HG03139 (cell line): ENCODE data around the gene COL15A1.
"Not testable (repeated sequence)": the region's sequence is repeated elsewhere in the genome, so short reads cannot be mapped to it uniquely, and the experiment has no call there.

Source experiments
- ATAC-seq: cut with Tn5 transposase; IDR thresholded peaks from one replicate; pipeline ENCODE4 v1.9.1; 2021; ENCODE audit not compliant: unreplicated experiment

Gene COL15A1

DNA sequence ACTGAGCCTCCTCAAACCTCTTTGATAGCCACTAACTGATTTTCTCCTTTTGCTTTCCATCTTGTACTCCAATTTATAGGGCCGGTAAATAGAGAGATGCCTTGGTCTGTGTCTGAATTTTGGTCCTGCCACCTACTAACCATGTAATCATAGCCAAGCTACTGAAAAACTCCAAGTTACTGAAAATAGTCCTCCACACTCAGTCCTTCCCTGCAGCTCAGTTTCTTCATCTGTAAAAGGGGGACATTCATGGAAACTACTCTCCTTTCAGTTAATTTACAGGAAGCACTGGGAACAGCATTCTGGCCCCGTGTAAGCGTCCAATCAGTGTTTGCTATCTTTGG, 131.2 kb downstream of the COL15A1 start:
- ATAC-seq: no peak

DNA sequence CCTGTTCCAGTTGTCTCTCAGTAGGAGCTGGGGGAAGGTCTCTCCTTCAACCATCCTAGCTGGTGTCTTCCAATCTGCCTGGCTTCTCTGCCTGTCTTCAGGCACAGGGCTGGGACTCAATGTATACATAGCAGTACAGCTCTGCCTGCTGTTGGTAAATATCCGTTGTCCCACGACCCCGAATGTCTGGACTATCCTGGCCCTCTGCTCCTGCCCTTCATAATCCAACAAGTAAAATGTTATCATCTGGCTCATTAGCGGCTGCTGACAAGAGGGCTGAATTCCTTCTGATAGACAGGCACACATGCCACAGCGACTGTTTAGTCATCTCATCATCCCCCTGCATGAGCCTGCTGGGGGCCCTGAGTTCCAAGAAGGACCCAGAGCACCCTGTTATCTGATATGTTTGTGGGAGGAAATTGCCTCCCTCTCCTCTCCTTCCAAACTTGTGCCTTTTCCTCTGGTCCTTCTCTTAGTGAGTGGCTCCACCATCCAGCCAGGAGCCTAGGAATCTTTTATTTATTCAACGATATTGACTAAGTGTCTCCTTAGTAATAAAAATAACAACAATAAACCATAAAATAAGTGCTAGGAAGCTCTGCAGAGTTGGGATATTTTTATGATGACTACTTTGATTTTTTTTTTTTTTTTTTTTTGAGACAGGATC, 131.7 kb downstream of the COL15A1 start:
- no peak for ATAC-seq

DNA sequence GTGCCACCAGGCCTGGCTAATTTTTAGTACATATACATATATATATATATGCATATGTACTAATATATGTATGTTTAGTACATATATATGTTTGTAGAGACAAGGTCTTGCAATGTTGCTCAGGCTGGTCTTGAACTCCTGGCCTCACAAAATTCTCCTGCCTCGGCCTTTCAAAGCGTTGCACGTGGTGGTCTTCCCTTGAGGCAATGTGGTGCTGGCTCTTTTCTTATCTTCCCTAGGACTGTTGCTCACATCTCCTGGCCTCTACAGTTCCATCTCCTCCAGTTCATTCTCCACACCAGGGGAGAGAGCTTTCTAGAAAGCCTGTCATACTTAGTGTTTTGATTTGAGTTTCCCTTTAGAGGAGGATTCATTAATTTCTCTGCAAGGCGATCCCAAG, 132.3 kb downstream of the COL15A1 start:
- no peak for ATAC-seq

DNA sequence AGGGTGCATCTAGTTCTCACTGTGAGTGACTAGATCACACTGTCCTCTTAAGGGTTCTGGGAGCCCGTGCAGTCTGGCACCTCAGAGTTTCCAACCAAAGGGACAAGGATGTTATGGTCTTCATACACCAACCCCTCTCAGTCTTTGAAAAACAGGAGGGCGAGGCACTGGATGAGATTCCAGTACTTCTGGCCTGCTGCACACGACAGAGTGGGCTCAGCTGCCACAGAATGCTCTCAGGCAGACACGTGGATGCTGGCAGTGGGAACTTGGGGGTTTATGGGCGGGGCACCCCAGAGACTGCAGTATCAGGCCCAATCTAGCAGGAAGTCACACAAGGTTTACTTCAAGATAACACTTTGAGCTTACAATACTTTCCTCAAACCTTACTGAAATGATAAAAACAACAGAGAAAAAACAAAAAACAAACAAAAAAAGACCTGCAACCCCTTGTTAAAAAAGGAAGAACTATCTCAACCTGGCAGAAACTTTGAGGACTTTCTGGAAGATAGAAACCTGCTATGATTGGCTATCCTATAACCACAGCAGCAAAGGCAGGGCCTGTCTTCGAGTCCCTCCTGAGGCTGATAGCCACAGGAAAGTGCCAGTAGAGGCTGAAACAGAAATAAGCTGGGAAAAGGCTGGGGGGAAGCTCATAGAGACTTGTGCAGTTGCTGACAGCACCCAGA, 132.9 kb downstream of the COL15A1 start:
- ATAC-seq: no peak

DNA sequence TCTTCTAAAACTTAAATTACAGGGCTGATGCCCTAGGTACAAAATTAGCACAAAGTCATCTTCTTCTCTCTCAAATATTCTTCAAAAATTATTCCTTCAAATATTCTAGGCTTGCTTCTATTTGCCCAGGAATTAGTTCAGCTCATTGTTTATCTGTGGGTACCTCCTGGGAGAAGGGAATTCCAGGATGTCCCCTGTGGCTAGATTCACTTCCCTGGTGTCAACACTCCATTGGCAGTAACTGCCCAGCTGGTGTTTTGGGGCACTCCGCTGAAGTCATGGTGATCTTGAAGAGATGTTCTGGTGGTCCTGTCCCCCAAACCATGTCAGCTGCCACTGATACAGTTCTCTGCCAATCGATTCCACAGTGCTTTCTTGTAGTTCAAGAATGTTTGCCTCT, 135.0 kb downstream of the COL15A1 start:
- ATAC-seq: no peak

DNA sequence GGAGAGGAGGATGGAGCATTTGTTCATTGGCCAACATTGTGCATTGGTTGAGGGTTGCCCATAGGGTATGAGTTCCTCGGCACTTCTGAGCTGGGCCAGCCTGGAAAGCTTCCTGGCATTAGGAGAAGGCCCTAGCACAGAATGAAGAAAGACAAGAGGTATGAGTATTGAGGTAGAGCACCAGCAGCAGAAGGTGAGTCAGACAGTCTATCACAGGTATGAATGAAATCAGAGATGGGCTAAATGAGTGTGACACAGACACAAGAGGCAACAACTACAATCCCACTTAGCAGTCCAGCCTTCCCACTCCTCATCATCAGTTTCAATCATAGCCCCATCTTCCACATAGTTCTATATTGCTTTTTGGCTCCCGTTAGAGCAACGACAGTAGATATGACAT, 135.8 kb downstream of the COL15A1 start:
- no peak for ATAC-seq

DNA sequence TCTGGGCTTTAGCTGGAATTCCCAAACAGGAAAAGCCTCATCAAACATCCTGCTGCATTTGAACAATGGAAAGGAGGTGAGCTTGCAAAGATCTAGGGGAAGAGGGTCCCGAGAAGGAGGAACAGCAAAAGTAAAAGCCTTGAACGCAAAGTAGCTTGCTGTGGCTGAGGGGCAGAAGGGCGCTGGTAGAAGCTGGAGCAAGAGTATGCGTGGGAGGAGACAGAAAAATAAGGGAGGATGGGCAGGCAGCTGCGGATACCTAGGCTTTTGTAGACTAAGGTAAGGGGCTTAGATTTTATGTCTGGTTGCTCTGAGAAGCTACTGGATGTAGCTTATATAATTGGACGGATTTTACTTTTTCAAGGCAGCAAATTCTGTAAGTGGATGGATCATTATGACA, 139.3 kb downstream of the COL15A1 start:
- ATAC-seq: no peak

DNA sequence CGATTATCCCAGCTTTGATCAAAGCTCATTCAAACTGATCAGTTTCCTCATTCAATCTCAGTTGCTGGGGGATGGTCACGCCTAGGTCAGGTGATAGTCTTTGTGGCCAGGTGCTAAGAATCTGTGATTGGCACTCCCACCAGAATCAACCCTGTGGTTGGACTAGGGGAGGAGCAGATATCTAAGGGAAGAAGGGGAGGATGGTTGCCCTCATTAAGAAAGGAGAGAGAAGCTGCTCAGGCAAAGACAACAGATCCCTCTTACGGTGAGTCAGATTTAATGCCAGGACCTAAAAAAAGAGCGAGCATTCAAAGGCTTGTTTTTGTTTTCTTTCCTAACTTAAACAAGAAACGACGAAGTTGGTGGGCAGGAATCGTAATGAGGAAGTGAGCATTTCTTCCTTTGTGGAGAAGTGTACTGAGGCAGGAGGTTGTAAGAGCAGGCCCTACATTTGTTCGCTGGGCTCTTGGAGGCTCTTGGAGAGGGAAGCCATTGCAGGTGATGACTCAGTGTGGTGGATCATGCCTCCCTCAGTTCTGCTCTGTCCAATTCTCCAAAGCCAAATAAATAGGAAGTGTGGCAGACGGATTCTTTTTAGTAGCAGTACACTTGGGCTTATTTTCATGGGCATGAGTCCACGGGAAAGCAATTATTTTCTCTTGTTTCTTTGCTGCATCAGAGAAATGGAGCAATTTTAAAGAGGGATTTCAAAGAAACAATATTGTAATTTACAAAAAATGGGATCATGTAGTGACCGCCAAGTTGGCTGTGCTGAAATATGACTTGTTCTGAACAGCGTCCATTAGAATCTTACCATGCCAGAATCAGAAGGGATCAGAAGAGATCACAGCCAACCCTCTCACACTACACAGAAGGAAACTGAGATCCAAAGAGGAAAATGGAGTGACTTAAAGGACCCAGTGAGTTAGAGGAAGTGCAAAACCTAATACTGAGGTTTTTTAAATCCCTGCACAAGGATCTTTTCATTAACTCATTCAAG, 142.5 kb downstream of the COL15A1 start:
- no peak for ATAC-seq

DNA sequence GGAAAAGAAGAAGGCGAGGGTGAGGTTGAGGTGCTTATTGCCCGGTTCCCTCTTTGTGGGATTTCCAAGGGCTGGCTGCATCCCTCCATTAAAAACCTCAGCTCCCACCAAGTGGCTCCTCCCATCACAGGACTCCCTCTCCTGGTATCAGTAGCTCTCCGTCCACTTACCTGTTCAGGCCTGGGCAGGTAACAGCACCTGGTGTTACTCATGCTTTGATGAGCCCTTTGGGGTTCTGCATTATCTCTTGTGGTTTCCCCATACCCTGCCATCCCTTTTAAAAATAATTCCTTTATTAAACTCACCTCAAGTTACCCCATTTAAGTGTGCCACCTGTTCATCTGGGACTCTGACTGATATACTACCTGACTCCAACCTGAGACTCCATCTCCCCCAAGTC, 143.8 kb downstream of the COL15A1 start:
- ATAC-seq: no peak

DNA sequence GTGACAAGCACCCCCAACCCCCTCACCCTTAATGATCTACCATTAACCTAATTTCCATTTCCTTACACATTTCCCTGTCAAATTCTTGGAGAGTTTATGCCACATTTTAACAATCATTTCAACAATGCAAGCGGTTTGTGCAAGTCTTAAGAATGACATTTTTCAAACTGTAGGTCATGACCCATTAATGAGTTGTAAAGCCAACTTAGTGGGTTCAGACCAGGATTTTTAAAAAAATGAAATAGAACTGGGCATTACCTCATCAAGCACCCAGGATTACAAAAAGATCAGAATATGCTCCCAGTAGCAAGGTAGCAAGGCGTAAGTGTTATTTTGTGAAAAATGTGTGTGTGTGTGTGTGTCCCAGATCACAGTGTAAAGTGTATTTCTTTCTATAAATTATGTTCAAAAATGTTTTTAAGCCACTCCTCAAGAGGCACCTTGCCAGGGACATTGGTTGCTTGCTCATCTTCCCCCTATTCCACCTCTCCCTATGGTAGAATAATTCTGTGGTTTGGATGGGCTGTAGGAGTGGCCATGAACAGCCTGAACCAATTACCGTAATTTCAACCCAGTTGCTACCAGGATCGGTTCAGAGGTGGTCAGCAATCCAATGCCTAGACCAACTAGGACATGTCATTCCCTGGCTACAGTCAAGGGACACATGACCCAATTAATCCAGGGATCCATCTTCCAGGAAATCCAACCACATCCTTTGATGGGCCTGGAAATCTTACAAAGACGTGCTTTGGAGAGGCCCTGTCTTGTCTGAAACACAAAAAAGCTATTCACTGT, 146.8 kb downstream of the COL15A1 start:
- ATAC-seq: no peak

DNA sequence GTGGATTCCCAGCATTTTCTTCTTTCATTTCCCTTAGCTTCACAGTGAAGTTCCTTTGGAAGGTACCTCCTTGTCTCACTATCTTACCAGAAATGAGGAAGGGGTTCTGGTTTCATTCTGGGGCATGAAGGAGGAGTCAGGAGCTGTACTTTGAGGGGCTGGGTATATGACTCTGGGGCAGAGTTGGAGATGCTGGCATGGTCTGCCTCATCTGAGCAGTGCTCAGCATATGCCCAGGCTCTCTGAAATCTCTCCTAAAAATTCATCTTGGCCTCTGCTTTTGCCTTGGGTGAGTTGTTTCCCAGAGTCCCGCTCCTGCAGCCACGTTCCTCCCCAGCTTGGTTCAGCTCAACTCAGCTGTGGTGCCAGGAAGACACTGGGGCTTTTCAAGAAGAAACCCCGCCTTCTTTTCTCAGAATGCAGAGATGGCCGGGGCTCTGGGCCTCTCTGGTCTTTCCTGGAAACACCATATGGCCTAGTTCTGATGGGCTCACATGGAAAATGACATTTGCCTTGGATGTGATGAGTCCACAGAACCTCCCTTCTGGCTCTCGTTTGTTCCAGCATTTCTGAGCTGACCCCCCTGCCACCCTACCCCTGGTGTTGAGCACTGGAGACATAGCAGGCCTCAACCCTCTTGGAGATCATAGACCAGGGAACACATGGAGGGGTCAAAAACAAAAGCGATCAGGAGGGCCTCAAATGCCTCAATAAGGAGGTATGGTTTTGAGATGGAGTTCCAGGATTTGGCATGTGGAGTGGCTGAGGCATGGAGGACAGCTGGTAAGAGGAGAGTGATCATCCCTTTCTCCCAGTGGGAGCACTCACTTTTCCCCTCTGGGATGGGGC, 149.2 kb downstream of the COL15A1 start:
- ATAC-seq: no peak

DNA sequence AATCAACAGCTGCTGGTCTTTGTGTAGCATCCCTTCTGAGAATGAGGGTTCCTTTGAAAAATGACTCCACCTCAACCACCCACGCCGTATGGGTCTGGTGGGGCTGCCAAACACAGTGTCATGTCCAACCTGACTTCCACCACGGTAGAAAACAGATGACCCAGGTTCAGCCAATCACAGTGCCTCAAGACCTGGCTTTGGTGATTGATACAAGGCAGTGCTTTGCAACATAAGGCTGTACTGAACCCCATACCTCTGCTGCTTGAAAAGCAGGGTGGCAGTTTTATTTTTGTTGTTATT, 149.7 kb downstream of the COL15A1 start:
- no peak for ATAC-seq

DNA sequence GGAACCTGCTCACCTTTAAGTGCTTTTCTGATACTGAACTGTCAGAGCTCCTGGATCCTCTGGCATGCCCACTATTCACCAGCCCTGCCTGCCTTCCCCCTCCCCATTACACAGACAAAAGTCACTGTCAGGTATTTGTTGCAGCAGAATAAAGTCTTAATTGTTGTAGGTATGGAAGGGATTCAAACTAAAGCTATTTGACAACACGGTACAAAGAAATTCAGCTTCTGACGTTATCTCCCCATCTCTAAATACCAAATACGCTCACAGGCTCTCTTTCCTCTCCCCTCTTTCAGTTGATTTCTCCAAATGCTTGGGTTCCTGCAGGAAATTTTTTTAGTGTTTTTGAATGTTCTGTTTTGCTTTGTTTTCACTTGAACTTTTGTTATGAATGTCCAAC, 151.9 kb downstream of the COL15A1 start:
- ATAC-seq: no peak

DNA sequence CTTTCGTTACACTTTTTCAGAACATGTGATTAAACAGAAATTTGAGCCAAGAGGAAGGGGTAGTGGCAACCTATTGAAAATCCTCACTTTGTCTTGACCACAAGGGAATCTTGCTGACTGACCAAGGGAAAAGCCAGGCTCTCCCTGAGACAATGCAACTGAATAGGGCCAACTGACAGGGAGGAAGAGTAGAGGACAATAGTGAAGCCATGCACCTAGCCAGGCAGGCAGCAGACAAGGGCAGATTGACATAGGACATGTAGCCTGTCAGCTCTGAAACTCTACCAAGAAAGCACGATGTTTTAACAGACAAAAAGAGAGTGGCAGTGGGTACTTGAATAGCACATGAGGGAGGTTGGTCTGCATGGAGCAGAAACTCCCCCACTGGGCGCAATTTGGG, 152.7 kb downstream of the COL15A1 start:
- ATAC-seq: no peak

DNA sequence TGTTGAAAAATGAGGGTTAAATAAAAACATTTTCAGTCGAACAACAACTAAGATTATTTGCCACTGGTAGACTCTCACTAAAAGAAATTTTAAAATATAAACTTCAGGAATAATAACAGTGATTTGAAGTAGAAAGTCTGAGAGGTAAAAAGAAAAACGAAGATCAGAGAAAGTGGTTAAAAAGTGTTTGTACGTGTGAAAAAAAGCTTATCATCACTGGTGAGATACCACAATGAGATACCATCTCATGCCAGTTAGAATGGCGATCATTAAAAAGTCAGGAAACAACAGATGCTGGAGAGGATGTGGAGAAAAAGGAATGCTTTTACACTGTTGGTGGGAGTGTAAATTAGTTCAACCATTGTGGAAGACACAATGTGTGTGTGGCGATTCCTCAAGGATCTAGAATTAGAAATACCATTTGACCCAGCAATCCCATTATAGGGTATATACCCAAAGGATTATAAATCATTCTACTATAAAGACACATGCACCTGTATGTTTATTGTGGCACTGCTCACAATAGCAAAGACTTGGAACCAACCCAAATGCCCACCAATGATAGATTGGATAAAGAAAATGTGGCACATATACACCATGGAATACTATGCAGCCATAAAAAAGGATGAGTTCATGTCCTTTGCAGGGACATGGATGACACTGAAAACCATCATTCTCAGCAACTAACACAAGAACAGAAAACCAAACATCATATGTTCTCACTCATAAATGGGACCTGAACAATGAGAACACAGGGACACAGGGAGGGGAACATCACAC, 156.3 kb downstream of the COL15A1 start:
- ATAC-seq: not testable (repeated sequence)

DNA sequence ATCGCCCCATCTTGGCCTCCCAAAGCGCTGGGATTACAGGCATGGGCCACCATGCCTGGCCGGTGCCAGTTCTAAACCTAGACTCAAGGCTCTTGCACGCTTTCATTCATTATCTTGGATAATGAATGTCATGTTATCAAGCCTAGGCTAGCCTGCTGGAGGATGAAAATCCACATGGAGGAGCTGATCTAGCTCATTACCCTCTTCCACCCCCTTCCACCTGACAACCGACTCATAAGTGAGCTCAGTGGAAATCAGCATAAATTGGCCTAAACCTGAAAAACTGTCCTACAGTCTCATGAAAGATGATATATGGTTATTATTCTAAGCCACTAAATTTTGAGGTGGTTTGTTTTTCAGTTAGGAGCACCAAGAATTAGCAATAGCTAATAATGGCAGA, 157.6 kb downstream of the COL15A1 start:
- no peak for ATAC-seq

DNA sequence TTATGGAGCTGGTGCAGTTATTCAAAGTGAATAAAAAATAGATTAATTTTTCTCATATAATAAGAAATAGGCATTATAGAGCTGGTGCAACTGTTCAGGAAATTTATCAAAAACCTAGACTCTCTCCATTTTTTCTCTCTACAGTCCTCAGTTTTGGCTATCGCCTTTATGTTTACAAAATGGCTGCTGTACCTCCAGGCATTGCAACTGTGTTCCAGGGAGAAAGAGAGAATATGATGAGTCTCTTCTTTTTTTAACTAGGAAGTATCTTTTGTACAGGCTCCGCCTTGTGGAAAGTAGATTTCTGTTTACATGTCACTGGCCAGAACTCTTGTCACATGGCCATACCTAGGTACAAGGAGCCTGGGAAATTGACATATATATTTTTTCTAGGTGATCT, 158.1 kb downstream of the COL15A1 start:
- no peak for ATAC-seq

DNA sequence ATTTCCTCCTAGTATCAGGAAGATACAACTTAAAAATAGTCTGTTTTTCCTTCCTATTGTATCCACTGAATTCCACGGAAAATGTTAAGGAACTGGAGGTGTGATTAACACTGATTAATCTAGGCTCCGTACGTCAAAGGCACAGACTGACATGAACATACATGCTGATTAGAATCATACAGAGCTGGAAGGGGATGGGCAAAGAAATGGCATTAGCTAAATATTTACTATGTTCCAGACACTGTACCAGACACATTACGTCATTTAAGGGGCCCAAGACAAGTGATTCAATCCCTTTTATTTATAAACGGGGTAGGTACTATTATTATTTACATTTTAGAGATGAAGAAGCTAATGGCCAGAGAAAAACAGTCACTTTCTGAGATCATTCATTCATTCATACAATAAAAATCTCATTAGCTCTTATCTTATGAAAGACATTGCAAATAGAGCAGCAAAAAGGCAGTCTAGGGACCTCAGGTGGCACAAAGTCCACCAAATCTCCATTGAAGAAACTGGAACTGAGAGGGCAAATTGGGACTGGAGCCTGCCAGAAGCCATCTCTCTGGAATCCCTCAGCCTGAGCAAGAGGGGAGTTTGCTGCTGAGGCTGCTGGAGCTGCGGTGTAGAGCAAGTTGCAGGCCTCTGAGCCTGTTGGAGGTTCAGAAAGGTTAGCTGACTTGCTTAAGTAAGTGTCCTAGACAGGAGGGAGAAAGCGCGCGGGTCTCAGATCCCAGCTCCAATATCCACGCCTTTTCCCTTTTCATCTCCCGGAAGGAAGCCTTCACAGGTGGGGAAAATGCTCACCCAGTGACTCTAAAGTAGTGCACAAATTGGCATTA, 159.6 kb downstream of the COL15A1 start:
- no peak for ATAC-seq
